ENCODE measurements around the gene TTLL13. TPM values are rescaled to one million over a fixed set of nuclear protein-coding genes. Genes with fewer than 3 reads are reported as not detected.

TTLL13 gene
- total RNA-seq, 1 experiment from 2014 or later: not detected

- Histone ChIP-seq H3K27ac (ENCODE audit: low read depth, low read length, poor library complexity, severe bottlenecking) (no peak overlapping the region), H3K4me1 (ENCODE audit: insufficient read depth, low read length, poor library complexity, severe bottlenecking) (peaks cover 25% of the 10 kb centered on the region), H3K27me3 (replicated peaks; ENCODE audit: insufficient read depth, low read depth, low read length, poor library complexity) (no peaks in the 10 kb centered on the region), H3K36me3 (ENCODE audit: insufficient read depth, low read length, poor library complexity, severe bottlenecking) (no peaks in the 10 kb centered on the region), H3K4me3 (ENCODE audit: low read depth, low read length, poor library complexity, severe bottlenecking) (no peak overlapping the region), H3K9me3 (ENCODE audit: low read depth, low read length, poor library complexity, severe bottlenecking) (no peaks in the 10 kb centered on the region)
- no peak for TF ChIP-seq EZH2 (IDR thresholded peaks at IDR 0.05; ENCODE audit: borderline replicate concordance, low read depth, low read length, poor library complexity, severe bottlenecking)
- TF ChIP-seq, protein P1, sequence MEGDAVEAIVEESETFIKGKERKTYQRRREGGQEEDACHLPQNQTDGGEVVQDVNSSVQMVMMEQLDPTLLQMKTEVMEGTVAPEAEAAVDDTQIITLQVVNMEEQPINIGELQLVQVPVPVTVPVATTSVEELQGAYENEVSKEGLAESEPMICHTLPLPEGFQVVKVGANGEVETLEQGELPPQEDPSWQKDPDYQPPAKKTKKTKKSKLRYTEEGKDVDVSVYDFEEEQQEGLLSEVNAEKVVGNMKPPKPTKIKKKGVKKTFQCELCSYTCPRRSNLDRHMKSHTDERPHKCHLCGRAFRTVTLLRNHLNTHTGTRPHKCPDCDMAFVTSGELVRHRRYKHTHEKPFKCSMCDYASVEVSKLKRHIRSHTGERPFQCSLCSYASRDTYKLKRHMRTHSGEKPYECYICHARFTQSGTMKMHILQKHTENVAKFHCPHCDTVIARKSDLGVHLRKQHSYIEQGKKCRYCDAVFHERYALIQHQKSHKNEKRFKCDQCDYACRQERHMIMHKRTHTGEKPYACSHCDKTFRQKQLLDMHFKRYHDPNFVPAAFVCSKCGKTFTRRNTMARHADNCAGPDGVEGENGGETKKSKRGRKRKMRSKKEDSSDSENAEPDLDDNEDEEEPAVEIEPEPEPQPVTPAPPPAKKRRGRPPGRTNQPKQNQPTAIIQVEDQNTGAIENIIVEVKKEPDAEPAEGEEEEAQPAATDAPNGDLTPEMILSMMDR (conservative IDR thresholded peaks at IDR 0.05; ENCODE audit: low read depth, low read length): no peak
- ChIA-PET CTCF (no interaction called here), POLR2A (ENCODE audit: low non-redundant PET) (no interaction called here)
- intact Hi-C loops (cut with micrococcal nuclease; ENCODE audit: unreplicated experiment): no loop called here
- no TSS peak for BruUV-seq (replicated peaks)
- DNase-seq (ENCODE audit: low spot score): no peak
These were observed 45.9 kb upstream of the TTLL13 start for GRCh38 chr15:90203473-90203872.

DNA sequence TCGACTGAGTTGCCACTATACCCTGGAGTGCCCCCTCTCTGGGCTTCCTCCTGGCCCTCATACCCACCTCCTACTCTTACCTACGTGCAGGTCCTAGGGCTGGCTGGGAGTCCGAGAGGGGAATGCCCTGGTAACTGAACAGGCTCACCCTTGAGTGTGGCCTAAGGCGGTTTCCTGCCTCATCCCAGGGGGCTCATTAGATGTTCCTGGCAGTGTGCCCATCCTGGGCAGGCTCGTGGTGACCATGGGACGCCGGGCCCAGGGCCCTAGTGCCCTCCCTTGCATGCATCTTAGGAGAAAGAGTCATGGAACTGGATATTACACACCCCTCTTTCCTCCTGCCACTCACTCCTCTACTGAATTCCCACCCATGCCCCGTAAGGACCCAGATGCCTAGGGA lies 45.4 kb upstream of the TTLL13 start:
- peak; percentile 60 for DNase-seq (ENCODE audit: low spot score)
- peaks cover 25% of the 10 kb centered on the region for H3K4me1 ChIP-seq (ENCODE audit: insufficient read depth, low read length, poor library complexity, severe bottlenecking)
- H3K27me3 ChIP-seq (replicated peaks; ENCODE audit: insufficient read depth, low read depth, low read length, poor library complexity): no peaks in the 10 kb centered on the region
- intact Hi-C loops (cut with micrococcal nuclease; ENCODE audit: unreplicated experiment): no loop called here
- CTCF ChIA-PET: no interaction called here
- H3K36me3 ChIP-seq (ENCODE audit: insufficient read depth, low read length, poor library complexity, severe bottlenecking): no peaks in the 10 kb centered on the region
- POLR2A ChIA-PET (ENCODE audit: low non-redundant PET): no interaction called here
- no peaks in the 10 kb centered on the region for H3K9me3 ChIP-seq (ENCODE audit: low read depth, low read length, poor library complexity, severe bottlenecking)
- BruUV-seq (replicated peaks): no TSS peak
- TF ChIP-seq, protein P1 (conservative IDR thresholded peaks at IDR 0.05; ENCODE audit: low read depth, low read length): no peak
- H3K27ac ChIP-seq (ENCODE audit: low read depth, low read length, poor library complexity, severe bottlenecking): no peak overlapping the region
- H3K4me3 ChIP-seq (ENCODE audit: low read depth, low read length, poor library complexity, severe bottlenecking): no peak overlapping the region

GRCh38 chr15:90205050-90205848 lies 44.1 kb upstream of the TTLL13 start:
- Histone ChIP-seq H3K27me3 (replicated peaks; ENCODE audit: insufficient read depth, low read depth, low read length, poor library complexity) (no peaks in the 10 kb centered on the region), H3K27ac (ENCODE audit: low read depth, low read length, poor library complexity, severe bottlenecking) (no peak overlapping the region), H3K4me3 (ENCODE audit: low read depth, low read length, poor library complexity, severe bottlenecking) (no peak overlapping the region), H3K9me3 (ENCODE audit: low read depth, low read length, poor library complexity, severe bottlenecking) (no peaks in the 10 kb centered on the region), H3K36me3 (ENCODE audit: insufficient read depth, low read length, poor library complexity, severe bottlenecking) (no peaks in the 10 kb centered on the region), H3K4me1 (ENCODE audit: insufficient read depth, low read length, poor library complexity, severe bottlenecking) (peaks cover 33% of the 10 kb centered on the region)
- peak; percentile 57 for DNase-seq (ENCODE audit: low spot score)
- ChIA-PET CTCF (no interaction called here), POLR2A (ENCODE audit: low non-redundant PET) (interaction anchor here (0.5 kb wide), 1 partner anchor 737 kb away, joined by 3 read pairs; no protein-coding TSS in a partner anchor)
- intact Hi-C loops (cut with micrococcal nuclease; ENCODE audit: unreplicated experiment): no loop called here
- no peak for TF ChIP-seq EZH2 (IDR thresholded peaks at IDR 0.05; ENCODE audit: borderline replicate concordance, low read depth, low read length, poor library complexity, severe bottlenecking)
- TF ChIP-seq, protein P1 (conservative IDR thresholded peaks at IDR 0.05; ENCODE audit: low read depth, low read length): no peak
- no TSS peak for BruUV-seq (replicated peaks)
